Activated gamma-delta T cell (primary cell): ENCODE measurements around the gene TUBA1C.
"Not testable (repeated sequence)": the region's sequence is repeated elsewhere in the genome, so short reads cannot be mapped to it uniquely, and the experiment has no call there.

ENCODE experiments used
- DNase-seq: peaks from one replicate; lab custom pipeline; 2025; lab: John Stamatoyannopoulos, UW

The TUBA1C gene

GRCh38 chr12:49255857-49256637, 8.8 kb upstream of the TUBA1C start:
- no peak for DNase-seq

DNA sequence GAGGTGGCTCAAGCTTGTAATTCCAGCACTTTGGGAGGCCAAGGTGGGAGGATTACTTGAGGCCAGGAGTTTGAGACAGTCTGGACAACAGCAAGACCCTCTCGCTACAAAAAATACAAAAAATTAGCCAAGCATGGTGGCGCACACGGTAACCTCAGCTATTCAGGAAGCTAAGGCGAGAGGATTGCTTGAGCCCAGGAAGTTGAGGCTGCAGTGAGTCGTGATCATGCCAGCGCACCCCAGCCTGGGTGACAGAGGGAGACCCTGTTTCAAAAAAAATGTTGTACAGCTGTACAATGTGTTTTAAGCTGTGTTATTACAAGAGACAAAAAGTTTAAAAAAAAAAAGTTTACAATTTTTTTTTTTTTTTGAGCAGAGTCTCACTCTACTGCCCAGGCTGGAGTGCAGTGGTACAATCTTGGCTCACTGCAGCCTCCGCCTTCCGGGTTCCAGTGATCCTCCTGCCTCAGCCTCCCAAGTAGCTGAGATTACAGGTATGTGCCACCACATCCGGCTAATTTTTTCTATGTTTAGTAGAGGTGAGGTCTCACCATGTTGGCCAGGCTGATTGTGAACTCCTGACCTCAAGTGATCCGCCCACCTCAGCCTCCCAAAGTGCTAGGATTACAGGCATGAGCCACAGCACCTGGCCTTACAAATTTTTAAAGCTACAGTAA, 7.2 kb upstream of the TUBA1C start:
- not testable (repeated sequence) for DNase-seq

GRCh38 chr12:49259452-49259851, 5.4 kb upstream of the TUBA1C start:
- no peak for DNase-seq

DNA sequence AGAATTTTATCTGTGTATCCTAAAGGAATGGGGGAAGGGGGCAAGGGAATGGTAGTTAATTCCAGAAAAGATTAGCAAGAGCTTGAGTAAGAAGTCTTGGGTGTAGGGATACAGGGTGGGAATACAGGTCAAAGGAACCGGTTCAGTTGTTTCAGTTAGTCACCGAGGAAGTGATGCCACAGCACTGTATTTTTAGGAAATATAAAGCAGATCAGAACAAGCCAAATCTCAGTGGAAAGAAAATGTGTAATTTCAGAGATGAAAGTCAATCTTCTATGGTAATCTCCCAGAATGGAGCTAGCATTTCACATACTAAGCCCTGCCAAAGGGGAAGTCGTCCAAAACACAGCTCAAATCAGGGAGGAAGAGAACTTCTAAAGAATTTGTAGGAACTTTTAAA, 4.7 kb upstream of the TUBA1C start:
- DNase-seq, result no peak

DNA sequence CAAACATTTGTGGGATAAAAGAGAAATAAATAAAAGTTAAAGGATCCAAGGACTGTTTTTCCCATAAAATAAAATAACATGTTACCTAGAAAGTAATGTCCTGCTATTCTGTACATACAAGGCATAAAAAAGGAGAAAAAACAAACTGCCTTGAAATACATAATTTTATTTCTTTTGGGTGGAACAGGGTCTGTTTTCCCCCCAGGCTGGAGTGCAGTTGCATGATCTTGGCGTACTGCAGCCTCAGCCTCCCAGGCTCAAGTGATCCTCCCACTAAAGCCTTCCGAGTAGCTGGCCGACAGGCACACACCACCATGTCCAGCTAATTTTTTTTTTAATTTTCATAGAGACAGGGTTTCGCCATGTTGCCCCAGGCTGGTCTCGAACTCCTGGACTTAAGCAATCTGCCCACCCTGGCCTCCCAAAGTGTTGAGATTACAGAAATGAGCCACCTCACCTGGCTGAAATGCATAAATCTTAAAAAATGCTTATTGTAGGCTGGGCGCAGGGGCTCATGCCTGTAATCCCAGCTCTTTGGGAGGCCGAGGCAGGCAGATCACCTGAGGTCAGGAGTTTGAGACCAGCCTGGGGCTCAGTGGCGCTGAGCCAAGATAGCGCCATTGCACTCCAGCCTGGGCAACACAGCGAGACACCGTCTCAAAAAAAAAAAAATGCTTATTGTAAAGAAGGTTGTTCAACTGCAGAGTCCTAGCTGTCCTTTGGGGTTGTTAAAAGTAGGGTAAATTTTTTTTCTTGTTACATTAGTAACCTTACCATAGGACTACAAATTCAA, 4.1 kb upstream of the TUBA1C start:
- DNase-seq, result no peak

GRCh38 chr12:49261721-49262120, 3.2 kb upstream of the TUBA1C start:
- DNase-seq, result no peak

- no peak for DNase-seq
Measured at GRCh38 chr12:49263400-49263763, 1.5 kb upstream of the TUBA1C start.

GRCh38 chr12:49264466-49264872, 413 bp upstream of the TUBA1C start:
- DNase-seq, result peak; percentile 28

GRCh38 chr12:49269191-49269590, 4.3 kb downstream of the TUBA1C start:
- DNase-seq, result not testable (repeated sequence)

DNA sequence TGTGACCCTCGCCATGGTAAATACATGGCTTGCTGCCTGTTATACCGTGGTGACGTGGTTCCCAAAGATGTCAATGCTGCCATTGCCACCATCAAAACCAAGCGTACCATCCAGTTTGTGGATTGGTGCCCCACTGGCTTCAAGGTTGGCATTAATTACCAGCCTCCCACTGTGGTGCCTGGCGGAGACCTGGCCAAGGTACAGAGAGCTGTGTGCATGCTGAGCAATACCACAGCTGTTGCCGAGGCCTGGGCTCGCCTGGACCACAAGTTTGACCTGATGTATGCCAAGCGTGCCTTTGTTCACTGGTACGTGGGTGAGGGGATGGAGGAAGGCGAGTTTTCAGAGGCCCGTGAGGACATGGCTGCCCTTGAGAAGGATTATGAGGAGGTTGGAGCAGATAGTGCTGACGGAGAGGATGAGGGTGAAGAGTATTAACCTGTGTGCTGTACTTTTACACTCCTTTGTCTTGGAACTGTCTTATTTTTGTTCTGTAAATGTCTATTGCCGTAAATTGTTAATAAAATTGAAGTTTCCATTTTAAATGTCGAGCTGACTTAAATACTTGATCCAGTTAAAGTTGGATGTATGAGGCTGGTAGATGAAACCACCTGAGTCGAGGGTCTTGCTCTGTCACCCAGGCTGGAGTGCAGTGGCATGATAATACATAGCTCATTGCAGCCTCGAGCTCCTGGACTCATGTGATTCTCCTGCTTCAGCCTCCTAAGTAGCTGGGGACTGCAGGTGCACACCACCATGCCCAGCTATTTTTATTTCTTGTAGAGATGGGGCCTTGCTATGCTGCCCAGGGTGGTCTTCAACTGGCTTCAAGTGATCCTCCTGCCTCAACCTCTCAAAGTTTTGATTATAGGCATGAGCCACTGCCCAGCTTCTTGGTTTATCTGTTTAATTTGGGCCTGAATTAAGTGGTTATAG, 8.2 kb downstream of the TUBA1C start:
- no peak for DNase-seq

- DNase-seq, result no peak
Measured at GRCh38 chr12:49273726-49274395, 9.0 kb downstream of the TUBA1C start.

- DNase-seq, result no peak
Measured at GRCh38 chr12:49274396-49275069, 9.7 kb downstream of the TUBA1C start.

DNA sequence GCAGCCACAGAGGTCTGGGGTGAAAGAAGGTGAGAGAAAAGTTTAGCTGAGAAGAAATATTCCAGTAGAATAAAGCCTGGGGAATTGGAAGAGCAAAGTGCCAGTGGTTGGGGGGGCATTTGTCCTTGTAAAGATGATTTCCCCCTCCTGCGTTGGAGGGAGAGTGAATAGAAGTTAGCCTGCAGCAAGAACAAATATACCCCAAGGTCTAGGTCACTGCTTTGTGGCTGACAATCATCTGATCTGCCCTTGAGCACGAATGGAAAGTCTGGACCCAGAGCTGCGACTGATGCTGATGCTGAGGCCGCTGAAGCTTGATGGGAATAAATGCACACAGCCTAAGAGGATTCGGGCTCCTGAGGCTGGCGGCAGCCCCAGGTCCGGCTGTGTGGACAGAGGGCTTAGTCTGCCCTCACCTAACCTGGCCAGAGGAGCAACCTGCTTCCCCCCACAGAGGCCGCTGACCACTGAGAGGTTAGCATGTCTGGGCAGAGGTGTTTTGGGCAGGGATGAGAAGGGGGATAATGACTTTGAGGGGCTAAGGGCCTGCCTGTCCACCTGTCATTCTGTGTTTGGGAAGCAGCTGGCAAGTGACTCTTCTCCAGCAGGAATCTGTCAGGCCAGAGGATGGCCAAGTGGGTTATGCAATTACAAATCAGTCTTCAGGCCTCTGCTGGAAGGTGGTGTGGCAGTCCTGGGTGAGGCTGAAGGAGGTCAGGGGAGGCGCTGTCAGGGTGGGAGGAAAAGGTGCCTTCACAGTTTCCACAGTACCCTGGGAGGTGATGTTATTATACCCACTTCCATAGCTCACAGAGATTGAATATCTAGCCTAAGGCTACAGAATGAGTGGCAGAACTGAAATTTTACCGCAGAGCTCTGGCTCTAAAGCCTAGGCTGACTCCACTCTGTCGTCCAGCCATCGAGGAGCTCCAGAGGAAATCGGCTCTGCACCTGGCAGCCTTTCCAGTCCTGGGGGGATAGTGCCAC, 11.7 kb downstream of the TUBA1C start:
- DNase-seq, result no peak

DNA sequence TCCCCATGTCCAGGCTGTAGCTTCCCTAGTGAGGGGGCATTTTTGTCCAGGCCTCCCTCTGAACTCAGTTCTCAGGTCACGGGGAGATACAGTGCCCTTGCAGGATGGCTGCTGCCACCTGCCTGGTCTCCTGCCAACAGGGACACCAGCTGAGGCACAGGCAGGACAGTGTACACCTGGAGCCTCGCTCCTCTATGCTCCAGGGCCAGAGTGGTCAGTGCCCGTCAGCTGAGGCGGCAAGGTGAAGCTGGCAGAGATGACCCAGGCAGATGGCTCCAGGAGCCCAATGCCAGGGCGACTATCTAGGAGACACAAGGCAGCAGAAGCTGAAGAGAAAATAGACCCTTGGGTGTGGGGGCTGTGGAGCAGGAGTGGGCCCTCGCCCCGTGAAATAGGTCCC, 12.6 kb downstream of the TUBA1C start:
- DNase-seq, result no peak

DNA sequence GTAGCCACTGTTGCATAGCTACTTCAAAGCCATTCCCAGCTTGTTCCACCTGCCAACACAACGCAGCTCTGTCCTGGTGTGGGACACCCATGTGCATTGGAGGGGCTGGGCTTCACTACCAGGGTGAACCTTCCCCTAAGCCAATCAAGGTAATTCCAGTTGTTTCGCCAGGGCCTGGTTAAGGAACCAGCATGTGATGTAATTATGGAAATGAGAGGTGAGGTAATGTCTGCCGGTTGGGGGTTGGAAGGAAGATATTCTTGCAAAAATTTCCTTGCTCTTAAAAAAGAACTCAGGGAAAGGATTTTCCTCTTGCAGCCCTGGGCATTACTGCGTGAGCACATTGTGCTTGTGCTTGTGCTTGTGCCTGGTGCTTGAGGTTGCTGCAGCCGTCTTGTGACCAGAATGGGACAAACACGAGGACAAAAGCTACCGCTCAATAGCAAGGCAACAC, 14.9 kb downstream of the TUBA1C start:
- no peak for DNase-seq

DNA sequence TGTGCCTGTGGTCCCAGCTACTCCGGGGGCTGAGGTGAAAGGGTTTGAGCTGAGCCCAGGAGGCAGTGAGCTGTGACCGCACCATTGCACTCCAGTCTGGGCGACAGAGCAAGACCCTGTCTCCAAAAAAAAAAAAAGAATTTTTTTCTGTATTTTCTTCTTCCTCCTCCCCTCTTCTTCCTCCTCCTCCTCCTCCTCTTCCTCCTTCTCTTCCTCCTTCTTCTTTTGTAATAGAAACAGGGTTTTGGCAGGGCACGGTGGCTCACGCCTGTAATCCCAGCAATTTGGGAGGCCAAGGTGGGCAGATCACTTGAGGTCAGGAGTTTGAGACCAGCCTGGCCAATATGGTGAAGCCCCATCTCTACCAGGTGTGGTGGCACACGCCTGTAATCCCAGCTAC, 15.7 kb downstream of the TUBA1C start:
- DNase-seq, result not testable (repeated sequence)

DNA sequence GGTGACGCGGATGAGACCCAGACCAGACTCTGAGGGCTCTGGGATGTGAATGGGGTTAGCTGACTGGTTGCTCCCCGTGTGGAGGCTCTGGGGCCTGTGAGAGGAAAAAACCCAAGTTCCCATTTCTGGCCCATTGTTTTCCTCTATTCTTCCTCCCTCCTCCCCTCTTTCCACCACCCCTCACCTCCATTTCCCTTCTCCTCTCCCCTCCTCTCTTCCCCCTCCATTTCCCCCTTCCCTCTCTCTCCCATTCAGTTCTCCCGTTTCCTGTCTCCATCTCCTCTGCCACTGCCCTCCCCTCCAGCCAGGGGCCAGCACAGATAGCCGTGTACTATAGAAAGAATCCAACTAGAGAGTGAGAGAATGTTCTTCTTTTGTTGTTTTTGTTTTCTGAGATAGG, 17.4 kb downstream of the TUBA1C start:
- no peak for DNase-seq

GRCh38 chr12:49282740-49283375, 18.0 kb downstream of the TUBA1C start:
- DNase-seq, result not testable (repeated sequence)
